Stimulated activated naive CD8-positive, alpha-beta T cell treated with anti-CD3 and anti-CD28 coated beads, Interleukin-15, Interleukin-2, amounts not matched to agents 100 ng/mL and 50 ng/mL, for 24 hours (primary cell): ENCODE data around the gene TSHZ1.

Source experiments
- H3K27ac Mint-ChIP-seq: one replicate; pipeline ENCODE4 v1.8.0; 2021; ENCODE audit warnings: mild to moderate bottlenecking, mixed read lengths
- H3K27me3 Mint-ChIP-seq: one replicate; pipeline ENCODE4 v1.8.0; 2021; ENCODE audit warnings: mixed read lengths
- H3K36me3 Mint-ChIP-seq: one replicate; pipeline ENCODE4 v1.8.0; 2021; ENCODE audit warnings: low read depth, mixed read lengths
- H3K4me1 Mint-ChIP-seq: one replicate; pipeline ENCODE4 v1.8.0; 2021; ENCODE audit warnings: low read depth, mixed read lengths
- H3K4me3 Mint-ChIP-seq: one replicate; pipeline ENCODE4 v1.8.0; 2021; ENCODE audit warnings: mild to moderate bottlenecking, mixed read lengths
- H3K9me3 Mint-ChIP-seq: one replicate; pipeline ENCODE4 v1.8.0; 2021; ENCODE audit warnings: mixed read lengths

The TSHZ1 gene

GRCh38 chr18:75200605-75201280 is 9.9 kb upstream of the TSHZ1 start:
- peaks cover 3% of the 10 kb centered on the region for H3K27me3 Mint-ChIP-seq
- no peaks in the 10 kb centered on the region for H3K9me3 Mint-ChIP-seq
- peak overlapping the region; percentile 65 for H3K27ac Mint-ChIP-seq
- H3K4me1 Mint-ChIP-seq: peaks cover 35% of the 10 kb centered on the region
- H3K4me3 Mint-ChIP-seq: no peak overlapping the region
- H3K36me3 Mint-ChIP-seq: peaks cover 33% of the 10 kb centered on the region

- no peak overlapping the region for H3K4me3 Mint-ChIP-seq
- H3K9me3 Mint-ChIP-seq: no peaks in the 10 kb centered on the region
- H3K36me3 Mint-ChIP-seq: peaks cover 31% of the 10 kb centered on the region
- H3K4me1 Mint-ChIP-seq: peaks cover 43% of the 10 kb centered on the region
- peaks cover 3% of the 10 kb centered on the region for H3K27me3 Mint-ChIP-seq
- H3K27ac Mint-ChIP-seq: peak overlapping the region; percentile 52
Measured at GRCh38 chr18:75201282-75202270, 9.0 kb upstream of the TSHZ1 start.

- H3K4me3 Mint-ChIP-seq: no peak overlapping the region
- peak overlapping the region; percentile 12 for H3K27ac Mint-ChIP-seq
- H3K9me3 Mint-ChIP-seq: no peaks in the 10 kb centered on the region
- peaks cover 54% of the 10 kb centered on the region for H3K4me1 Mint-ChIP-seq
- peaks cover 32% of the 10 kb centered on the region for H3K36me3 Mint-ChIP-seq
- H3K27me3 Mint-ChIP-seq: peaks cover 3% of the 10 kb centered on the region
Measured at GRCh38 chr18:75202696-75203365, 7.8 kb upstream of the TSHZ1 start.

GRCh38 chr18:75203416-75204268 is 7.0 kb upstream of the TSHZ1 start:
- Mint-ChIP-seq H3K4me3 (no peak overlapping the region), H3K27me3 (peaks cover 3% of the 10 kb centered on the region), H3K9me3 (no peaks in the 10 kb centered on the region), H3K4me1 (peaks cover 52% of the 10 kb centered on the region), H3K36me3 (peaks cover 34% of the 10 kb centered on the region), H3K27ac (no peak overlapping the region)

- peaks cover 3% of the 10 kb centered on the region for H3K27me3 Mint-ChIP-seq
- no peak overlapping the region for H3K27ac Mint-ChIP-seq
- no peaks in the 10 kb centered on the region for H3K9me3 Mint-ChIP-seq
- H3K4me1 Mint-ChIP-seq: peaks cover 52% of the 10 kb centered on the region
- no peak overlapping the region for H3K4me3 Mint-ChIP-seq
- peaks cover 34% of the 10 kb centered on the region for H3K36me3 Mint-ChIP-seq
Measured at GRCh38 chr18:75204269-75204731, 6.3 kb upstream of the TSHZ1 start.

GRCh38 chr18:75204732-75205513 is 5.7 kb upstream of the TSHZ1 start:
- Mint-ChIP-seq H3K4me1 (peaks cover 50% of the 10 kb centered on the region), H3K9me3 (no peaks in the 10 kb centered on the region), H3K4me3 (peak overlapping the region; percentile 18)

GRCh38 chr18:75205514-75206132 is 5.0 kb upstream of the TSHZ1 start:
- Mint-ChIP-seq H3K27me3 (peaks cover 3% of the 10 kb centered on the region), H3K4me1 (peaks cover 52% of the 10 kb centered on the region), H3K27ac (no peak overlapping the region), H3K36me3 (peaks cover 24% of the 10 kb centered on the region), H3K4me3 (peak overlapping the region; percentile 18), H3K9me3 (no peaks in the 10 kb centered on the region)

More at GRCh38 chr18:75204732-75205513, 5.7 kb upstream of the TSHZ1 start:
- Mint-ChIP-seq H3K36me3 (peaks cover 31% of the 10 kb centered on the region), H3K27ac (no peak overlapping the region), H3K27me3 (peaks cover 3% of the 10 kb centered on the region)

GRCh38 chr18:75206452-75207309 is 3.9 kb upstream of the TSHZ1 start:
- Mint-ChIP-seq H3K4me1 (peaks cover 42% of the 10 kb centered on the region), H3K27me3 (peaks cover 3% of the 10 kb centered on the region), H3K4me3 (peak overlapping the region; percentile 97), H3K27ac (no peak overlapping the region), H3K9me3 (no peaks in the 10 kb centered on the region), H3K36me3 (peaks cover 14% of the 10 kb centered on the region)

GRCh38 chr18:75207310-75208154 is 3.1 kb upstream of the TSHZ1 start:
- Mint-ChIP-seq H3K4me1 (peaks cover 45% of the 10 kb centered on the region), H3K27ac (peak overlapping the region; percentile 95), H3K36me3 (peaks cover 10% of the 10 kb centered on the region), H3K9me3 (no peaks in the 10 kb centered on the region), H3K4me3 (peak overlapping the region; percentile 97), H3K27me3 (peaks cover 3% of the 10 kb centered on the region)

- Mint-ChIP-seq H3K4me3 (peak overlapping the region; percentile 97), H3K27ac (peak overlapping the region; percentile 95), H3K4me1 (peaks cover 53% of the 10 kb centered on the region), H3K27me3 (peaks cover 3% of the 10 kb centered on the region), H3K9me3 (no peaks in the 10 kb centered on the region), H3K36me3 (peaks cover 4% of the 10 kb centered on the region)
Measured at GRCh38 chr18:75208155-75208835, 2.3 kb upstream of the TSHZ1 start.

GRCh38 chr18:75208836-75209128 is 1.8 kb upstream of the TSHZ1 start:
- Mint-ChIP-seq H3K27ac (no peak overlapping the region), H3K36me3 (peaks cover 4% of the 10 kb centered on the region), H3K4me1 (peaks cover 57% of the 10 kb centered on the region), H3K27me3 (peaks cover 3% of the 10 kb centered on the region), H3K9me3 (no peaks in the 10 kb centered on the region), H3K4me3 (peak overlapping the region; percentile 97)
